ENCODE data around the gene KCNH5.

GRCh38 chr14:62696929-62697328, 348.3 kb downstream of the KCNH5 start:
- no peak for TF ChIP-seq CTCF (IDR thresholded peaks at IDR 0.05)
- TF ChIP-seq NFIC (IDR thresholded peaks at IDR 0.05; ENCODE audit: borderline replicate concordance): no peak
- no peak for TF ChIP-seq JUND (IDR thresholded peaks at IDR 0.05)
- TF ChIP-seq EZH2phosphoT487 (IDR thresholded peaks at IDR 0.05; ENCODE audit: borderline replicate concordance, low read depth): no peak
- TF ChIP-seq CHD2 (IDR thresholded peaks at IDR 0.05; ENCODE audit: low read length, partially characterized antibody): no peak
- TF ChIP-seq REST (IDR thresholded peaks at IDR 0.05; ENCODE audit: low read depth, low read length): no peak
- TF ChIP-seq ZBTB33 (IDR thresholded peaks at IDR 0.05; ENCODE audit: borderline replicate concordance, low read depth): no peak

Measured in SK-N-SH (cell line).